Measurements from ENCODE around the gene DYNC2H1.
"Not testable (repeated sequence)": the region's sequence is repeated elsewhere in the genome, so short reads cannot be mapped to it uniquely, and the experiment has no call there.

DYNC2H1 gene

DNA sequence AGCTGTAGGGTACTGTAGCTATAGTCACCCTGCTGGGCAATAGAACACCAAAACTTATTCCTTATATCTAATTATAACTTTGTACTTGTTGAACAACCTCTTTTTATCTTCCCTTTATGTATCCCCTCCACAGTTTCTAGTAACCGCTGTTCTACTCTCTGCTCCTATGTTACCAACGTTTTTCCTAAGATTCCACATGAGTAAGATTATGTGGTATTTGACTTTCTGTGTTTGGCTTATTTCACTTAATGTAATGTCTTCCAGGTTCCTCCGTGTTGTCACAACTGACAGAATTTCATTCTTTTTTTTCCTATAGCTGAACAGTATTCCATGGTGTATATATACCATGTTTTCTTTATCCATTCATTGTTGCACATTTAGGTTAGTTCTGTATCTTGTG lies 258.4 kb downstream of the DYNC2H1 start:
- no peak for DNase-seq (ENCODE audit: low read depth in 2 of 2)

DNA sequence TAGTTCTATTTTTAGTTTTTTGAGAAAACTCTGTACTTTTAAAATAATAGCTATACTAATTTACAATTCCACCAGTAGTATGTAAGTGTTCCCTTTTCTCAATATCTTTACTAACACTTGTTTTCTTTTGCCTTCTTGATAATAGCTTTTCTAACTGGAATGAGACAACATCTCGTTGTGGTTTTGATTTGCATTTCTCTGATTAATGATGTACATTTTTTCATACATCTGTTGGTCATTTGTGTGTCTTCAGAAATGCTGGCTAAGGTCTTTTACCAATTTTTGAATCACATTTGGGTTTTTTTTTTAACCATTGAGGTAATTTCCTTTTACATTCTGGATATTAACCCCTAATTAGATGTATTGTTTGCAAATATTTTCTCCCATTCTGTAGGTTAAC lies 258.9 kb downstream of the DYNC2H1 start:
- no peak for DNase-seq (ENCODE audit: low read depth in 2 of 2)

DNA sequence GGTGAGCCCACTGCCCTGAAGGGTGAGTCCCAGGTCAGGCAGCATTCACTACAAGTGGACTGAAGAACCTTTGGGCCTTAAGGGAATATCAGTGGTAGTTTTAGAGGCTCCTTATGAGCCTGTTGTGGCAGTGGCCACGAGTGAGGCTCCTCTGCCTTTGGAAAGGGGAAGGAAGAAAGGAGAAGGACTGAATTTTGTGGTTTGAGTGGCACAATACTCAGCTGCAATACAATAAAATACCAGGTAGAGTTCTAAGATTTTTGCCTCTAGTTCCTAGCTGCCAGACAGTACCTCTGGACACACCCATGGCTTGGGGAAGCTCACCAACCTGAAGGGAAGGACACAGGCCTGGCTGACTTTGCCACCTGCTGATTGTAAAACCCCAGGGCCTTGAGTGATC lies 260.9 kb downstream of the DYNC2H1 start:
- no peak for DNase-seq (ENCODE audit: low read depth in 2 of 2)

DNA sequence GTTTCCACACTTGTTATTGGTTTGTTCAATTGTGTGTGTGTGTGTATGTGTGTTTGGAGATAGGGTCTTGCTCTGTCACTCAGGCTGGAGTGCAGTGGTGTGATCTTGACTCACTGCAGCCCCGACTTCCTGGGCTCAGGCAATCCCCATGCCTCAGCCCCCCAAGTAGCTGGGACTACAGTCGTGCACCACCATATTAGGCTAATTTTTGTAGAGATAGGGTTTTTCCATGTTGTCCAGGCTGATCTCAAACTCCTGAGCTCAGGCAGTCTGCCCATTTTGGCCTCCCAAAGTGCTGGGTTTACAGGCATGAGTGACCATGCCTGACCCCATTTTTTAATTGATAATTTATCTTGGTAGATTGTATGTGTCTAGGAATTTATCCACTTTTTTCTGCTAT lies 263.7 kb downstream of the DYNC2H1 start:
- no peak for DNase-seq (ENCODE audit: low read depth in 2 of 2)

DNA sequence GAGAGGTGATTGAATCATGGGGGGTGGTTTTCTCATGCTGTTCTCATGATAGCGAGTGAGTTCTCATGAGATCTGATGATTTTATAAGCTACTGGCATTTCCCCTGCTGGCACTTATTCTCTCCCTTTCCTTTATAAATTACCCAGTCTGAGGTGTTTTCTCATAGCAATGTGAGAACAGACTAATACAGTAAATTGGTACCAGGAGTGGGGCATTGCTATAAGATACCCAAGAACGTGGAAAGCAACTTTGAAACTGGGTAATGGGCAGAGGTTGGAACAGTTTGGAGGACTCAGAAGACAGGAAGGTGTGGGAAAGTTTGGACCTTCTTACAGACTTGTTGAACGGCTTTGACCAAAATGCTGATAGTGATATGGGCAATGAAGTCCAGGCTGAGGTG lies 265.0 kb downstream of the DYNC2H1 start:
- DNase-seq (ENCODE audit: low read depth in 2 of 2) = not testable (repeated sequence)

DNA sequence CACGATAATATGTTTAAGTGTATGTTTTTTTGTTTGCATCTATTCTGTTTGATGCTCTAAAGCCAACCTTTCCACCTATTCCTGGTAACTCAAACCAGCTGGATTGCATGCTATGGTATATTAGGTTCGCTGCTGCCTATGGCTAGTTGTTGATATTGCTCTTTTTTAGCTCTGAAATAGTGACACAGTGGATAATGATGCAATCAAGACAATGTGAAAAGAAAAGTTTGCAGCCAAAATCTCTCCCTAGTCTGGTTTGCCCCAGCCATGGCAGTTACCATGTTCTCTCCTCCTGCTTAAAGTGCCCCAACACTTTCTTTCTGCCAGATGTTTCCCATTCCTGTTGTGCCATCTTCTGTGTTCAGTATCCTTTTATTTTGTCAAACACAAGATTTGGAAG lies 269.7 kb downstream of the DYNC2H1 start:
- DNase-seq (ENCODE audit: low read depth in 2 of 2) = no peak

DNA sequence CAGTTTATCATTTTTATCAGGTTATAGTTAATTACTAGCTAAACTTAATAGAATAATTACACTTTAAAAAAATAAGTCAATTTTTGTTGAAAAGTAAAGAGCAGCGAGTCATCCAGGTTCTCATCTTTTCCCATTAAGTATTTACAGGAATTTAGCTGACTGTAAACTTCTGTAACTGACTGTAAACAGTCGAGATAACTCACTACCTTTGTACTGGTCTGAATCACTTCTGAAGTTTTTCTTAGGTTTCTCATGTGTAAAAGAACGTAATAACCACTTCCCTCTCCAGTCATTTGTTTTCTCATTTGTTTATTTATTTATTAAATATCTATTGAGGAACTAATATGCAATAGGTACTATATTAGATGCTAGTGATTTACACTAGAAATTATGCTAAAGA lies 270.8 kb downstream of the DYNC2H1 start:
- DNase-seq (ENCODE audit: low read depth in 2 of 2) = no peak

DNA sequence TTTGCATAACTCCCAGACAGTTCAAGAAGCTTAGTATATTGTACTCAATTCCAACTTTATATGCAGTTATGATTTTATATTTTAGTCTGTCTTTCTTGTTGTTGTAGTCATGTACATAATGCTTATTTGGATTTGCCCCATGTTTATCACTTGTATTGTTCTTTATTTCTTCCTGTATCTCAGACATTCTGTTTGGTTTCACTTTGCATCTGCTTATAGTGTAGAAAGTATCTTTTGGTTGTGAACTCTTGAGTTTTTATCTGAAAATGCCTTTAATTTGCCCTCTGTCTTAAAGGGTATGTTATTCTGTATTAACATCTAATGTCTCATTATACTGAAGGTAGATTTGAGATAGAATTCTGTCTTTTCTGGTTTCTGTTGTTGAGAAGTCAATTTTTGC lies 275.4 kb downstream of the DYNC2H1 start:
- DNase-seq (ENCODE audit: low read depth in 2 of 2) = no peak

DNA sequence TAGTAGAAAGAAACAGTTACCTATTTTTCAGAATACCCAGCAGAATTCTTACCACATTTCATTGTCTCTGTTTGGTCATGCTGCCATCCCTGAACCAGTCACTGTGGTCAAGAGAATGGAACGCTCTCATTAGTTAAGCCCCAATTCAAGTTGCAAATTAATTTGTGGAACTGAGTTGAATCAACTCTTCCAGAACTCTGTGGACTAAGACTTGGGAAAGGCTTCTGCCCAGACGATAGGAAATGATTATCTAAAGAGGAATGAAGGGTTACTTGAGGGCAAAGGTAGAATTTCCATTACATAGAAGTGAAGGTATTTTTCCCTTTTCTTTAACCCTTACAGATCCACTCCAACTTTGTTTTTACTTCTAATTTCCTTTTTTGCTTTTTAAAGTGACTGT lies 286.4 kb downstream of the DYNC2H1 start:
- no peak for DNase-seq (ENCODE audit: low read depth in 2 of 2)

DNA sequence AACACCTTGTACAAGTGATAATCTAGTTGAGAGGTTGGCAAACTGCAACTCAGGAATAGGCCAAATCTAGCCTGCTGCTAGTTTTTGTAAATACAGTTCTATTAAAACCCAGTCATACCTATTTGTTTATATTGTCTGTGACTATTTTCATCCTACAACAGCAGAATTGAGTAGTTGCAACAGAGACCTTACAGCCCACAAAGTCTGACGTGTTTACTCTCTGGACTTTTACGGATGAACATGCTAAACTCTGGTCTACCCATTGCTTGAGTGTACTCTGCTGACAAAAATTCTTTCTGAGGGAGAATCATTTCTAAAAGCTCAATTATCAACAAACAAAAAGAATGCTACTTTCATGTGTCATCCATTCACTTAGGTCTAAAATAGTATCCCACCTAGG lies 287.0 kb downstream of the DYNC2H1 start:
- no peak for DNase-seq (ENCODE audit: low read depth in 2 of 2)

DNA sequence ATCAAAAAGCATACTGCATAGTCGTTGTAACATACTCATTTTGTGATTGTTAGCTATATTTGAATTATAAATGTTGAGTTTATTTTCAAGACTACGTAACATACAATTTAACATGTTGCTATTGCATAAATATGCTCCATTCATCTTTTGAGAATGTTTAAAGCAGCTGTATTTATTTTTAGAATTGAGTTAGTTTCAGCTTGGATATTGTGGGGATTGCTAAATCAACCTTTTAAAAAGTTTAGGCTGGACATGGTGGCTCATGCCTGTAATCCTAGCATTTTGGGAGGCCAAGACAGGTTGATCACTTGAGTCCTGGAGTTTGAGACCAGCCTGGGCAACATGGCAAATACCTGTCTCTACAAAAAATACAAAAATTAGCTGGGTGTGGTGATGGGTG lies 288.1 kb downstream of the DYNC2H1 start:
- DNase-seq (ENCODE audit: low read depth in 2 of 2) = no peak

DNA sequence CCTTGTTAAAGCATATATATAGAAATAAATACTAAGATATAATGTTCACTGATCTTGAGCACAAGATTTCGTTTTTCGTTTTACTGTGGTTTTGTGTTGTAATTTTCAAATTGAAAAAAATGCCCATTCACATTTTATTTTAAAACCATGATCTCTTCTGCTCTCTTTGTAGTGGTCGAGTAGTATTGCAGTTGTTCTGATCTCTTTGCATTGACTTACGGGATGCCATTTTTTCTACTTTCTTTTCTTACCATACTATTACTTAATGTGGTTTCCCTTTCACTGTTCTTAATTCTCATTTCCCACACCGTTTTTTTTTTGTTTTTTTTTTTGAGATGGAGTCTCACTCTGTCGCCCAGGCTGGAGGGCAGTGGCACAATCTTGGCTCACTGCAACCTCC lies 289.6 kb downstream of the DYNC2H1 start:
- DNase-seq (ENCODE audit: low read depth in 2 of 2) = no peak

DNA sequence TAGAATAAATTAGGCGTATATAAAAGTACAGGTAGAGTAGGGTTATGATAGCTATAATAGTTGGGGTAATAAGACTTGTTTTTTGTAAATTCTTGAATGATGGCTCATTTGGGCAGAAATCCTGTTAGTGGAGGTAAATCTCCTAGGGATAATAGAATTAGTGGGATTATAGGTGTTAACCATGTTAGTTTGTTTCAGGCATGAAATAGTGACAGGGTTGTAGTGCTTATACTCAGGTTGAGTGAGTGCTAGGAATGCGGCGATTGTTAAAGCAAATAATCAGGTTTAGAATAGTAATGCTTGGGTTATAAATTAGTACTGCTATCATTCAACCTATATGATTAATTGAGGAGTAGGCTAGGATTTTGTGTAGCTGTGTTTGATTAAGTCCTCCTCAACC lies 297.1 kb downstream of the DYNC2H1 start:
- no peak for DNase-seq (ENCODE audit: low read depth in 2 of 2)

DNA sequence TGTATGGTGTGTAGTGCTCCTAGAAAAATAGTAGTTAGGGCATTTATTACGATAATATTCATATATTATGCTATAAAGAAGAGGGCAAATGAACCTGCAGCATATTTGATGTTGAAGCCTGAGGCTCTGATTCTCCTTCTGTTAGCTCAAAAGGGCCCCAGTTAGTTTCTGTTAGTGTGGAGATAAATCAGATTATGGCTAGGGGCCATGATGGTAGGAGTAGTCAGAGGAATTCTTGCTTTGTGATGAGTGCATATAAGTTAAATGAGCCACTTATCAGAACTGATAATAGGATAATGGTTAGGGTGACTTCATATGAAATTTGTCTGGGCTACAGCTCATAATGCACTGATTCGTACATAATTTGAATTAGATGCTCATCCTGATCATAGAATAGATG lies 298.4 kb downstream of the DYNC2H1 start:
- no peak for DNase-seq (ENCODE audit: low read depth in 2 of 2)

DNA sequence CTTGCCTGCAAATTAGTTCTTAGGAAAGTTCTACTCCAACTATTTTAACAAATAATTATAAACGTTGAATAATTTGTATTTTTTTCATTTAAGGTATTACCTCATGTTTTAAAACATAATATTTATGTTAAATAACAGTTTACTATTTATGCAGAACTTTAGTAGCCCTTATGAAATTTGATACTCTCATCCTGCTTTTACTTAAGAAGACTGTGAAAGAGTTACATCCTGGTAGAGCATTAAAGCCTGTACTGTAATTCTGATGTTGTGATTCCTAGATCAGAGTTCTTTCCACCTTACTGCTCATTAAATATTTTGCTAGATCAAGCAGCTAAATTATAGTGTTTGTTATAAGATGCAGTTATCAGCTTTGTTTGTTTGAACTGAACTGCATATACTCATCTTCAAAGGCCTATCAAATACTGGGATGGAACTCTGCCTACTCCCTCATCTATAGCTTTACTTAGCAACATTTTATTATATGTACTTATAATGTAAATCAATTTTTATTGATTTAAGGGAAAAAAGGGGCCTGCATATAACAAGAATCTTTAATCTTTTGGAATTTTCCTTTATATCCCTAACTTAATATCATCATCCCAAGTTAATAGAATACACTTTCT lies 304.2 kb downstream of the DYNC2H1 start:
- no peak for DNase-seq (ENCODE audit: low read depth in 2 of 2)

DNA sequence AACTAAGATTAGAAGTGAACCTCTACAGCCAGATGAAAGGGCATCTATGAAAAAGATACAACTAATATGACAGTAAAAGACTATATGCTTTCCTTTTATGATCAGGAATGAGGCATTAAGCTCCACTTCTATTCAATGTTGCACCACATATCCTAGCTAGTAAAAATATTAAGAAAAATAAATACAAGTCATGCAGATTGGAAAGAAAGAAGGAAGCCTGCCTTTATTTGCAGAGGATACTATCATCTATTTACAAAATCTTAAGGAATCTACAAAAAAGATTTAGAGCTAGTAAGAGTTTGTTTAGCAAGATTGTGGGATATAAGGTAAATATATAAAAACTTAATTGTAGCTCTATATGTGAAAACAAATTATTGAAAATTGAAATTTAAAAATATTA lies 308.8 kb downstream of the DYNC2H1 start:
- no peak for DNase-seq (ENCODE audit: low read depth in 2 of 2)

DNA sequence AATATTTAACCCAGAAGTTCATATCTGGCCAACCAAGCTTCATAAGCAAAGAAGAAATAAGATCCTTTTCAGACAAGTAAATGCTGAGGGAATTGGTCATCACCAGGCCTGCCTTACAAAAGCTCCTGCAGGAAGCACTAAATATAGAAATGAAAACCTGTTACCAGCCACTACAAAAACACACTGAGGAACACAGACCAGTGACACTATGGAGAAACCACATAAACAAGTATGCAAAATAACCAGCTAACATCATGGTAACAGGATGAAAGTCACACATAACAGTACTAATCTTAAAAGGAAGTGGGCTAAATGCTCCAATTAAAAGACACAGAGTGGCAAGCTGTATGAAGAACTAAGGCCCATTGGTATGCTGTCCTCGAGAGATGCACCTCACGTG lies 311.4 kb downstream of the DYNC2H1 start:
- DNase-seq (ENCODE audit: low read depth in 2 of 2) = no peak

DNA sequence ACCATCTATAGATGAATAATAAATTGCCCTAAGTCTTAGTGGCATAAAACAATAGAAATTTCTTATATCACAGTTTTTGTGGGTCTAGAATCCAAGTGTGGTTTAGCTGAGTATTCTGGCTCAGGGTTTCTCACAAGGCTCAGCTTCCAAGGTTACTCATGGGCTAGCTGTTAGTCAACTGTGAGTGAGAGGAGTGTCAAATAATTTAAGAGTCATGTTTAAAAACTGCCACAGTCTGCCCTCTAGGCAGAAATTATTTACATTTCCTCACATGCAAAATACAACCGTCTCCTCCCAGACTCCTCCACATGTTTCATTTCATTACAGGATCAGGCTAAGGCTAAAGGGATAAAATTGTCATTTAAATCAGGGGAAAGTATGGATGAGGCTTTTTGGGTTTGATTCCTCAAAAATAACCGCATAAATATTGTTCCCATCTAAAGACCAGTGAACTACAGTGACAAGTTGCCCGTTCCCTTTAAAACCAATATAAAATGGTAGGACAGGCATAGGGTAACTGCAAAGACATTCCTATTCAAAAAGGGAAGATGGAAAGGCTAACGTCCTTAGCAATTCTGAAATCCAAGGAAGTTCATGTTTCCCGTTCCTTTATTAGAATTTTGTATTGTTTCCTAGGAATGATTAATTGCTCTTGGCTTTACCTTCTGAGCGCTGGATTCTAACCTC lies 324.3 kb downstream of the DYNC2H1 start:
- no peak for DNase-seq (ENCODE audit: low read depth in 2 of 2)

DNA sequence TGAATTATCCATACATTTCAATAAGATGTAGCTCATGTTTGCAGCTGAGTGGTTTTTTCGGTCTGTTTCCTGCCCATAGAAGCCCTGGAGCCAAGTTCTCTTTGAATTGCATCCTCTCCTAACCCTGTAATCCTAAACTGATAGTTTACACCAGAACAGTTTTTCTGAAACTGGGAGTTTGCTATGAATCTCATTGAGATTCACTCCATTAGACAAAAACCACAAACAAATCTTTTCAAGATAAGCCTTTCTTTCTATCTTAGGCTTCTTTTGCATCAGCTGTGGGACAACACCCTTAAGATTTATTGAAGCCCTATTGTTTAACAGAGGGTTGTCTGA lies 324.8 kb downstream of the DYNC2H1 start:
- DNase-seq (ENCODE audit: low read depth in 2 of 2) = no peak

DNA sequence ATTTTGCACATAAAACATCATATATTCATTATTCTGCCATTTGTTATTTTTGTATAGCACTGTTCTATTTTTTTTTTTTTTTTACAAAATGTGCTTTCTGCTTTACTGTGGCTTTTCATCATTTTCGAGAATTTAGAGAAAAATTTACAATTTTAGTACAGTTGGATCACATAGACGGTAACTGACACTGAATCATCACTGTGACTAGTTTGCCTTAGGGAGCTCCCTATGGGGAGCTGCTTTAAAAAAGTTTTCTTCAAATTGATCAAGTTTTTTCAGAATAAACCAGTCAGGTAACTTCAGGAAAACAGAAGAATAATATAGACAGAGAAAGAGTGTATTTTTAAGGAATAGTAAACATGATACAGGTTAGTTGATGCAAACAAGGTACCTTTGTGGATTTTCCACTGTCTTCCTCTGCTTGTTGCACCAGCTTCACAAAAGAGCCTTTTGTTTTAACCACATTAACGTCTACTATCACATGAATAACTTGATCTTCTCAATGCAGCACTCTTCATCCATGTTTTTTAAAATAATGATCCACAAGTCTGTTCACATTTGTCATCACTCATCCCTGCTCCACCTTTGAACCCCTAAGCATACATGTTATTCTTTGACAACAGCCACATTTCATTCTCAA lies 327.0 kb downstream of the DYNC2H1 start:
- DNase-seq (ENCODE audit: low read depth in 2 of 2) = no peak

DNA sequence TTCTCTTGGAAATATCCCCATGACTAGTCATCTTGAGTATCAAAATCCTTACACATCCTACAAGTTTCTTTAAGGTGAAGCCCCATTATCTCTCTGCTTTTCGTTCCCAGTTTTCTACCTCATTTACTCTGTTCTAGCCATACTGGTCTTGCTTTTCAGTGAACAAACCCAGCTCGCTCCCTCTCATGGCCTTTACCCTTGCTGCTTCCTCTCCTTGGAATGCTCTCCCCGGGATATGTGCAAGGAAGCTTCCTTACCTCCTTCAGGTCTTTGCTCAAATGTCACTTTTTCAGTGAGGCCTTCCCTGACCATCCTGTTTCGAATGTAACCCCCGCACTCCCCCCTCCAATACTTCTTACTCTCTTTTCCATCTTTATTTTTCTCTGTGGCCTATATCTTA lies 331.8 kb downstream of the DYNC2H1 start:
- DNase-seq (ENCODE audit: low read depth in 2 of 2) = no peak

DNA sequence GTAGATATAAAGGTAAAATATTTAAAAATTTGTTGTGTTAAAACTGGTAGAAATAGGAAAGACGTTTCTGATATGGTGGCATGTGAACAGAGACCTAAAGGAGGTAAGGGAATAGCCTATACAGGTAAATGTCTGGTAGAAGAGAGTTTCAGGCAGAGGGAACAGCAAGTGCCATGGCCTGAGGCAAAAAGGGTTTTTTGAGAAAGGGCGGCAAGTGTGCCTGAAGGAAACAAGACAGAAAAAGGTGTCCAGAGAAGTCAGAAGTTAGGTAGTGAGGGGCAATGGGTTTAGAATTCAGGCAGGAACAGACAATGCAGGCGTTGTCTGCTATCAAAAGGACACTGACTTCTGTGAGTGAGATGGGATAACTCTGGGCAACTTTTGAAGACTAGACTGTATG lies 339.7 kb downstream of the DYNC2H1 start:
- no peak for DNase-seq (ENCODE audit: low read depth in 2 of 2)

DNA sequence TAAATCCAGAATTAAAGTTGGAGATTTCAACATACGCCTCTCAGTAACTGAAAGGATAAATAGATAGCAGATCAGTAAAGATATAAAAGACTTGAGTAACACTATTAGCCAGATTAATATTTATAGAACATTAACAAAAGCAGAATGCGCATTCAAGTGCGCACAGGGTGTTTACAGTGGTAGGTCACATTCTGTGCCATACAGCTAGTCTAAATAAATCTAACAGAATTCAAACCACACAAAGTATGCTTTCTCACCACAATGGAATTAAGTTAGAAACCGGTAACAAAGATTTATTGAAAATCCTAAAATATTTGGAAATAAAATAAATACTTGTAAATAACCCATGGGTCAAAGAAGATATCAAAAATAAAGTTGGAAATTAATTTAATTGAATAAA lies 341.0 kb downstream of the DYNC2H1 start:
- no peak for DNase-seq (ENCODE audit: low read depth in 2 of 2)

DNA sequence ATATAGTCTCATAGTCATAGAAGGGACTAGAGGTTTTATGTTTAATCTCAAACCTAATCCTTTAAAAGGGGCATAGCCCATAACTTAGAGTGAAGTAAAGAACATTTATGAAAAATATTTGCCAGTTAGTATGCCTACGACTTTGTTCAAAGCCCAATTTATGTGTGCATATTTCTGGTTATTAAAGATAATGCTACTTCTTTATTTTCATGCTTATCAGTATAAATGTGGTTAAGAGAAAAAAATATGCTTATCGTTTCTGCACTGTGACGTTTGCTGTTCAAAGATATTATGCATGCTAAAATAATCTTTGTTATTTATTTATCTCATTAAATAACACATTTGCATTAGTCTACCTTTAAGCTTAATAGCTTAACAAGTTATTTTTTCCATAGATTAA lies 343.9 kb downstream of the DYNC2H1 start:
- no peak for DNase-seq (ENCODE audit: low read depth in 2 of 2)
